Measurements from ENCODE around the gene EMILIN1.
"Not testable (repeated sequence)": the region's sequence is repeated elsewhere in the genome, so short reads cannot be mapped to it uniquely, and the experiment has no call there.

EMILIN1 gene

DNA sequence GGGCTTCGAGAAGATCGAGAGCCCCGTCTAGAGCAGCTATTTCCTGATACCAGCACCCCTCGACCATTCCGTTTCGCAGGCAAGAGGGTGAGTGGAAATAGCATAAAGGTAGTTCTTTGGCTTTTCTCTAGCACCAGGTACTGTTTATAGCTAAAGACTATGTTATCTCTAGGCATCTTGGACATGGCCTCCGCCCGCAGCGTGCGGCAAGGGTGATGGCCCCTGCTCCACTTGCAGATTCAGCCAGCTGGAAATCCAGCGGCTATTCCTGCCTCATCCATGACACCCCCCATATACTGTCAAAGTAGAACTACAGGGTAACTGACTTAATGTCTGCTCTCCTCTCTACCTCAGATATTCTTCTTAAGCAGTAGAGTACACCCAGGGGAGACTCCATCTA is 23.7 kb upstream of the EMILIN1 start:
- DNase-seq (ENCODE audit: low spot score), result no peak

DNA sequence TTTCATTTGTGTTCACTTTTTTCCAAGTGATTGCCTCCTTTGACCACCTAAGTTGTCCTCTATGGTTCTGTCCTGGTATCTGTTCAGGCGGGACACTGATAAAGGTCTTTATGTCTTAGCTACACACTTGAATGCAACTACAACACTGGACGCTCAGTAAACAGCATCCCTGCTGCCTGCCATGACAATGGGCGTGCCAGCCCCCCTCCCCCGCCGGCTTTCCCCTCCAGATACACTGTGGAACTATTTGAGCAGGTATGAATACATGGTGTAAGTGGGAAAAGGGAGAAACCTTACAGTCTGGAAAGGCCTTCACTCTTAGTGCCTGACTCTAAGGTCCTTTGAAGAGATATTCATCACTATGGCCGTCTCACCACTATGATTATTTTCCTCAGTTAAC is 21.2 kb upstream of the EMILIN1 start:
- no peak for DNase-seq (ENCODE audit: low spot score)

DNA sequence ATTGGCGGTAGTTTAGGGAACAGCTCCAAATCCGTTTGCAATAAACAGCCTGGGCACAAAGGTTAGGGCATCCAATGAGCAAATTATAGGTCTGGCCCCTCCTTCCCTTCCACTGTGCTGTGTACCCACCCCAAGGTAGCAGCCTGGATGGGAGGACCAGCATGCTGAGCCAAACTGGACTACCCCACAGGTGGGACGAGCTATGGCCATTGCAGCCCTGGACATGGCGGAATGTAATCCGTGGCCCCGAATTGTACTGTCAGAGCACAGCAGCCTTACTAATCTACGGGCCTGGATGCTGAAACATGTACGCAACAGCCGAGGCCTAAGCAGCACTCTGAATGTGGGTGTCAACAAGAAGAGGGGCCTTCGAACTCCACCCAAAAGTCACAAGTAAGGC is 20.2 kb upstream of the EMILIN1 start:
- no peak for DNase-seq (ENCODE audit: low spot score)

DNA sequence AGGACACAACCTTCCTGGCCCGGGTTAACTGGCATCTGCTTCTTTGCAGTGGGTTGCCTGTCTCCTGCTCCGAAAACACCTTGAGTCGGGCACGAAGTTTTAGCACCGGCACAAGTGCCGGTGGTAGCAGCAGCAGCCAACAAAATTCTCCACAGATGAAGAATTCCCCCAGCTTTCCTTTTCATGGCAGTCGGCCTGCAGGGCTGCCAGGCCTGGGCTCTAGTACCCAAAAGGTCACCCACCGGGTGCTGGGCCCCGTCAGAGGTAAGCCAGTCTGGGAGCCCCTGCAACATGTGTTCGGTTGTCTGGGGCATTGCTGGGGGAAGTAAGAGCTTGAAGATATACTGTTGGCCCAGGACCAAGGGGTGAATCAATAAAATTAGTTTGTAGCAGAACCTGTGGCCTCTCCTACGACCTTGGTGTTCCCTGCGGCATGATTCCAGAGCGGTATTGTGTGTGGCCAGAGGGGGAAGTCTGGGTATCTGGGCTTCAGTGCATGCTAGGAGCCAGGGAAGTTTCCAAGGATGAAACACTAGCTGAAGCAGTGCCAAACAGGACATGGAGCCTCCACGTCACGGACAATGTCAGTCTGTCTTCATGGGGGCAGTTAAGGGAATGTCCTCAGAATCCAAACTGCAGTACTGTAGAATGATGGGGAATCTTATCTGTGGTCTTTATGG is 19.1 kb upstream of the EMILIN1 start:
- no peak for DNase-seq (ENCODE audit: low spot score)

DNA sequence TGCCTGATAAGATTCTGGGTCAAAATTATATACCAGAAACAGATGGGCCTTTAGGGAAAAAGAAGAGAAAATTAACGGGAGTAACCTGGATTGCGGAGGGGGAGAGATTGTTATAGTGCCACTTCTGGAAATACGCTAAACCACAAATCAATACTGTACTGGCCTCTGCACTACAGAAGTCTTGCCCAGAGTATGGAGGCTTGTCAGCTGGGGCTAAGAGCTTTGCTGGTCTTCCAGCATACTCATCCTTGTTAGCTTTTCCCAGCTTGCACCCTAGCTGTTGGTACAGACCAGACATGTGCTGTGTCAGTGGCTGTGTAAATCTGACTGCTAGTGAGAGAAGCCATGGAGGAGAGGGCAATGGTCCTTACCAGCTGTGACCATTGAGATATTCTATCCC is 18.1 kb upstream of the EMILIN1 start:
- DNase-seq (ENCODE audit: low spot score), result no peak

DNA sequence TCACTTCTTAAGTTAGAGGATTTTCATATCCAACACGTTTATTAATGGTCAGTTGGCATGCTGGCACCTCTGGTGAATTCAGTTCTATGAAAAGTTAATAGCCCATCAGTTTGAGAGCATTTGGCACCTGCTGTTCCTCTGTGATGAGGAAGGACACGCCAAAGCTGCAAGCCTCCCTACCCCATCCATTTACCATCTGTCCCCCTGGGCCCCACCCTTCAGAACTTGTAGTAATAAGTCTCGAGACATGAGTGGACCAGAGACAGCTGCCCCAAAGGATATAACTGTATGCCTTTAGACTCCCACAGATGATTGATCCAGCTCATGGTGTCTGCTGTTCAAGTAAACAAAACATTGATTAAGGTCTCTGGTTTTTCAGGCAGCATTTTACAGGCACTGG is 13.3 kb upstream of the EMILIN1 start:
- no peak for DNase-seq (ENCODE audit: low spot score)

DNA sequence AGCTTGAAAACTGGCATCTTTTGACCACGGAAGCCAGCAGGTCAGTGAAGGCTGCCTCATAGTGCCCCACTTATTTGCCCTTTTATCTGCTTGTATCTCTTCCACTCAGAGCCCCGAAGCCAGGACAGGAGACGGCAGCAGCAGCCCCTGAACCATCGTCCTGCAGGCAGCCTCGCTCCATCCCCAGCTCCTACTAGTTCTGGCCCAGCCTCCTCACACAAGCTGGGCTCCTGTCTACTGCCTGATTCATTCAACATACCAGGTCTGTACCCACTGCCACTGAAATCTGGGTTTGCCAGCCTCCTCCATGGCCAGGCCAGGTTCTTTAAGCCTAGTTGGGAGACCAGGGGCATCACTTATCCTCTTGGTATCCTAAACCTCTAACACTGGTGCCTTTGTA is 11.0 kb upstream of the EMILIN1 start:
- no peak for DNase-seq (ENCODE audit: low spot score)

DNA sequence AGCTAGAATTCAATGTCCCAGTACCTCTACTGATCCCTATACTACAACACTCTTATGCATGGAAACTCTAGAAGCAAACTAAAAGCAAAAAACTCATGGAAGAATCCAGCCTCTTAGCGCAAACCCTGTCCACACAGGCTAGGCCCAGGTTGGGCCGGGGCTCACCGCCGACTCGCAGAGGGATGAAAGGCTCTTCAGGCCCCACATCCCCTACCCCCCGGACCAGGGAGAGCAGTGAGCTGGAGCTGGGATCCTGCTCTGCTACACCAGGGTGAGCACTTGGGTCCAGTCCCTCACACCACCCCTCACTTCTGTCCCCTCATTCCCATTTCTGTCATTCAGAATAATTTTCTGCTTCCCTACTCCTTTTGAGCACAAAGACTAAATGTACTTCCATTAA is 9.0 kb upstream of the EMILIN1 start:
- no peak for DNase-seq (ENCODE audit: low spot score)

DNA sequence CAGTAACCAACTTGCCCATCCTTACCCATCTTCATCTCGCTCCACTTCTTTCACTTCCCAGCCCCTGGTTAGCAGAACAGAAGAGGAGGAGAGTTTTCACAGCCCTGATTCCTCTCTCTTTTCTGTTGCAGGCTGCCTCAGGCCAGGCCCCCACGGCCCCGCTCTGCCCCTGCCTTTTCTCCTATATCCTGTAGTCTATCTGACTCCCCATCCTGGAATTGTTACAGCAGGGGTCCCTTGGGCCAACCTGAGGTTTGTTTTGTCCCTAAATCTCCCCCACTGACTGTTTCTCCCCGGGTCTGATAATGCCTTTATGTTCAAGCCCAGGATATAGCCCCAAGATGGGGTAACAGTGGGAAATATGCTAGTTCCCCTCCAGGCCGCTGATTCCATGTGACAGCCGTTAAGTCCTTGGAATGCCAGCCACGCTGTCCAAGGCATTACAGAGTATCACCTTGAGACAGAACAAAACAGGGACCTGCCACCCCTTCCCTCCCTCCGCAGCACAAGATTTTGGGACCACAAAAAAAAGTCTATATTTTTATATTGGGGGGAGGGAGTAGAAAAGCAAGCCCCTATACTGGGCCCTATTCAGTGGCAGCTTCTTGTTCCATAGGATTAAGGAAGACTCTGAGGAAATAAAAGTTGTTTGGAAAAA is 8.3 kb upstream of the EMILIN1 start:
- DNase-seq (ENCODE audit: low spot score), result no peak

DNA sequence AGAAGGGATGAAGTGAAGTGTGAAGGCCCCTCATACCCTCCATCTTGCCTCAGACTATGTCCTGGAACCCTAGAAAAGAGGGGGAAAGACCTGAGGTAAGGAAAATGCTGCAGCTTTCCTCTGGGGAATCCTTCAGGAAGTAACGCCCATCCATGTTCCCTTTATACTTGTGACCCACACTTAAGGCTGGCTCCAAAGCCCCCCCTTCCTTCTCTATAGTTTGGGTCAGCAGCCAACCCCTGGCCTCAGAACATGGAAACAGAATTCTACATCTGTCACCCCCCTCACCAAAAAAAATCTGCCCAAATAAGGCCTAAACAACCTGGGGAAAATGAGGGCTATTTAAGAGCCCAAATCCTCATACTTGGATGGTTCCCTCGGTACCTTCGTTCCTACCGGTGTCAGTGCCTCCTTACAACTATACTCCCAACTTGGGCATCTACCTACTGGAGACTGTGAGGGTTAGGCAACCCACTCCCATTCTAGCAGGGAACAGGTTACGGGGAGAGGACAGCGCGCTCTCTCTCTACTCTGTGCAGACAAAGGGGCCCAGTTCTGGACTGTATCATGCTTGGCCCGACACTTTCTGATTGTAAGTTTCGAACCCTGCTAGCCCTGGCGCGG is 7.7 kb upstream of the EMILIN1 start:
- DNase-seq (ENCODE audit: low spot score), result no peak

DNA sequence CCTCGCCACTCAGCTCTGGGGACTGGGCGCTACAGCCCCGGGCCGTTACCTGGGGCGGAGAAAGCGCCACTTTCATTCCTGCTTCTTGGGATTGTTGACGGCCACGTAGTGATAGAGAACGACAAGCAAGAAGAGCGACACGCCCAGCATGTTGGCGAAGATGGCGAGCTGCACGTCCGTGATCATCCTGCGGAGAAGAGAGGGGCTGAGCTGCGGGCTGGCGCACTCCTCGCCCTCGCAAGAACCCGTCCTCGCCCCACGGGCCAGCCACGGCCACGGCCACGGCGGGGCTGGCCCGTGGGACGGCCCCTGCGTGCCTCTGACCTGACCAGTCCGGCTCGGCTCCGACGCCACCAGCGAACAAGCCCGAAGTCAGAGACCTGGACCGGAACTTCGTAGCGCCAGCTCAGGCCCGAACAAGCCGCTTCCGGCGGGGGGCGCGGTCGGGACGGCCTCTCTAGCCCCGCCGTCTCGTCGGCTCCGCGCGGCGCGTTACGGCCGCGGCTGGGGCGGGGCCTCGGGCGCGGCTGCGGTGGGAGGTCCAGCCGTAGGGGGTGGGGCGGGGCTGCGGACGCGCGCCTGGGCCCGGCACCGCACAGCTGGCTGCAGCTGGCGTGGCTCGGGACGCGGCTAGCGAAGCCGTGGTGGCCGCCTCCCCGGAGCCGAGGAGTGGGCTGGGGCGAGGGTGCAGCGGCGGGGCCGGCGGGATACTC is 7.0 kb upstream of the EMILIN1 start, which contains the start of gene OST4:
Gene OST4, minus strand, starts transcription at position 378 of the 713 bp plus-strand sequence.
- DNase-seq (ENCODE audit: low spot score), result peak; percentile 90

DNA sequence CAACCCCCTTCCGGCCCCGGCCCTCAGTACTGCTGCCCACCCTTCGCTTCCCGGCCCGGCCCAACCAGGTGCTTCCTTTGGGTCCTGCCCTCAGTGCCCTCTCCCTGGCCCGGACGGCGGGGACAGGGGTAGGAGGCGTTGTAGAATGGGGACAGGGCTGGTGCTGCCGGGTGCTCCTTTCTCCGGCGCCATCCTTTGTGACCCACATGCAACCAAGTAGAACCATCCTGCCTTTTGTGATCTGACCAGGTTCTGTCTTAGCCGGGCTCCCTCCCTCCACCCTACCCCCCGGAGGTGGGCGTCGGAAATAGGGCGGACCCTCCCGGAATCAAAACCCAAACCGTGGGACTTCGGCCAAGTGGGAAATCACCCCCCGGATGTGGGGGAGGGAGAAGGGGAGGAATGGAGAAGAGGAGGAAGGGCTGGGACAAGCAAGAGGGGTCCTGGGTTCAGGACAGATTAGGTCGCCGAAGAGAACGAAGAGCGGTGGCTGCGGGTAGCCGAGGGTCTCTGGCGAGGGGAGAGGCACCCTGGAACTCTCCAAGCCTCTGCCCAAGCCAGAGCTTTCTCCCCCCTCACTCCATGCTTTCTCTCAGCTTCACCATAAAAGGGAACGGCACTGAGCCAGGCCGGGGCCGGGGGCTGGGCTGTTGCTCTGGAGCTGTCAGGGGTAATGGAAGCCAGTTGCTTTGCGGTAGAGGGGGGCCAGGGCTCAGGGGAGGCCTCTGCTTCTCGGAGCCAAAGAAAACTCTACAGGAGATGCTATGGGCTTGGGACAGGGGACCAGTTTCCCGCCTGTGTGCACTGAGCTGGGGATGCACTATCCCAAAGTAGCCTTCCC is 6.2 kb upstream of the EMILIN1 start:
- DNase-seq (ENCODE audit: low spot score), result no peak

DNA sequence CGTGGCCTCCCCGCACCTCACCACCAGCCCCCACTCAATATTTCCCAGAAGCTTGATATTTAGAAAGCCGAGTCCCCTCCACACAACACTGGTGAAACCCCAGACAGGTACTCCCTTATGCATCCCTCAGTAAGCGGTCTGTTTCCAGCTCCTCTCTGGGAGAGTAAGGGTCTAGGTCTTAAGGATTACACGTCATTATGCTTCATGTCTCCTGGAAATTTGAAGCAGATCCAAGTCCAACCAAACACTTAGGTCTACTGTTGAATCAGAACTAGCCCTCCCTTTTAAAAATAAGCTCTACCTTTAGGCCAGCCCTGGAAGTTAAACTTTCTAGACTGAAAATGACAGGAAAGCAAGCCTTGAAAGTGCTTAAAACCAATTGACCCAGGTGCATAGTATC is 5.5 kb upstream of the EMILIN1 start:
- DNase-seq (ENCODE audit: low spot score), result no peak

DNA sequence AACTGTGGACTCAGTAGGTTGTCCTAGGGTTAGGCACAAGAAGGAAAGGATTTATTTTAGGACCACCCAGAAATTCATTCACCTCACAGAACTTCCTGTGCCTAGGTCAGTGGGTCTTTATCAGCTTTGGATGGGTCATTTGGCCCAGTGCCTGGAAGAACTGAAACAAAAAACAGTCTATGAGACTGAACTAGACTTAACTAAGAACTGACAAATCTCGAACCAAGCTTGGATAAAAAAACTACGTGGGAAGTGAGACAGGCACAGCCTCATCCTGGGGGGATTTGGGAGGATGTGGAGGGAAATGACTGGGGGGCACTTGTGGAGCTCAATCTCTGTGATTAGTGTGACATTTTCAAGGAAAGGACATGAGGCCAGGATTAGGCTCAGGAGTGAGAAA is 4.6 kb upstream of the EMILIN1 start:
- DNase-seq (ENCODE audit: low spot score), result no peak

DNA sequence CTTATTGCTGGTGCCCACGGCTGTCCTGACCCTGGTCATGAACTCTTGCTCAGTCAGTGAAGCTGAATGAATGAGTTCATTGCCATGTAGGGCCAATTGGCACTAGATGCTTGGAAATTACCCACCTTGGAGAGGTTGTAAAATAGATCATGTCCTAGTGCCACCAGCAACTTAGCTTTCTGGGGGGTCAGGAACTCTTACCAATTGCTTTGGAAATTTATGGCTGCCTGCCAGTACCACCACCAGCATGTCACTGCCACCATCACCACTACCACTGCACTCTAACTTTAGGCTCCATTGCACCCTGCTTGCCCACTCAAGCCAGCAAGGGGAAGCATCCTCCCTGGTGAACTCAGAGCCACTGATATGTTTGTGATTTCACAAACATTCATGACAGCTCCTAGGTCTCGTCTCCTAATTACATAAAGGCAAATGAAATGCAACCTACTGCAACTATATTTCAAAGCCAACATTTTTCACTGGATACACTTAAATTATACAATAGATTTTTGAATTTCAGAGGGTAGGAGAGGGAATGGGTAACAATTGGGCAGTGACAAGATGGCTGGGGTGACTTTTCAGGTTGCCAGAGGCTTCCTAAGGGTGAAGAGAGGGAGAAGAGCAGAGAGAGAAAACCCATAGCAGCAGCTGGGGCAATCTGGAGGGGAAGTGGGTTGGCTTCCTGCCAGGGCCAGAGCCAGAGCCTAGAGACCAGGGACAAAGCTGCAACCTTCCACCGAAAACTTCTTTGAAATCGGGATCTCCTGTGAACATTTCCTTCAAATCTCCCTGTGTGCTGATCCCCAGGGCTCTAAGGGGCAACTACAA is 3.5 kb upstream of the EMILIN1 start:
- no peak for DNase-seq (ENCODE audit: low spot score)

DNA sequence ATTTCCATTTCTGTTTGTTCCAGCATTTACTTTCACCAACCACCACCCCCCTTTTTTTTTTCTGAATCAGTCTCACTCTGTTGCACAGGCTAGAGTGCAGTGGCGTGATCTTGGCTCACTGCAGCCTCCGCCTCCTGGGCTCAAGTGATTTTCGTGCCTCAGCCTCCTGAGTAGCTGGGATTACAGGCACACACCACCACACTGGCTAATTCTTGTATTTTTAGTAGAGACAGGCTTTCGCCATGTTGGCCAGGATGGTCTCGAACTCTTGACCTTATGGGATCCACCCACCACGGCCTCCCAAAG is 2.9 kb upstream of the EMILIN1 start:
- DNase-seq (ENCODE audit: low spot score), result not testable (repeated sequence)

DNA sequence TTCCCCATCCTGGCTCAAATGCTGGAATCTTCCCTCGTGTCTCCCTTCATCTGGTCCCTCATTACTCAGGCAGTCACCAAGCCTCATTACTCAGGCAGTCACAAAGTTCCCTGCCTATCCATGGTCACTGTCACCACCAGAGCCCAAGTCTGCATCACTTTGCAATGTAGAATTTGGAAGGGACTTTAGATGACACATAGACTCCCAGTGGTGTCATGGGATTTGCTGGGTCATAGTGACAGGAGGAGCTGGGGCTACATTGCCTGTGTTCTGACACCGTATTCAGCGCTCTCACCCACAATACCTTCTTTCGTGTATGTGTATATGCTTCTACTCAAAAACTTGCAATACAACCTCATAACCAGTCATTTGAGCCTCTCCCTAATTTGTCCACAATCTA is 2.1 kb upstream of the EMILIN1 start:
- DNase-seq (ENCODE audit: low spot score), result no peak

DNA sequence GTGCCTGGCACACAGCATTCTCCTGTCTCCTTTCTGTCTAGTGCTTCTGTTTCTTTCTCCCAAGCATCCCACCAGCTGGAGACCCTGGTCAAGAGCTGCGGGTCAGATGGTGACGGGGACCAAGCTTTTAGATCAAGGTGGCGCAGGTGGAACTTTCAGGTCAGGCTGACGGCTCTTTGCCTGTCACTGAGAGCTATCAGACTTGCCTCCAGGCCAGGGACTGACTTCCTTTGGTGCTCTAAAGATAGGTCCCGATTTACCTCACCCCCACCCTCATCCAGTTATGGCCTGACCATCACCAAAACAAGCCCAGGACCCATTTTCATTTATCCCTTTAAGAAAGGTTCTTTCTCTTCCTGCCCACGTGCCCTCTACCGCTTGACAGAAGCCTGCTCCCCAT is 1.2 kb upstream of the EMILIN1 start:
- no peak for DNase-seq (ENCODE audit: low spot score)

DNA sequence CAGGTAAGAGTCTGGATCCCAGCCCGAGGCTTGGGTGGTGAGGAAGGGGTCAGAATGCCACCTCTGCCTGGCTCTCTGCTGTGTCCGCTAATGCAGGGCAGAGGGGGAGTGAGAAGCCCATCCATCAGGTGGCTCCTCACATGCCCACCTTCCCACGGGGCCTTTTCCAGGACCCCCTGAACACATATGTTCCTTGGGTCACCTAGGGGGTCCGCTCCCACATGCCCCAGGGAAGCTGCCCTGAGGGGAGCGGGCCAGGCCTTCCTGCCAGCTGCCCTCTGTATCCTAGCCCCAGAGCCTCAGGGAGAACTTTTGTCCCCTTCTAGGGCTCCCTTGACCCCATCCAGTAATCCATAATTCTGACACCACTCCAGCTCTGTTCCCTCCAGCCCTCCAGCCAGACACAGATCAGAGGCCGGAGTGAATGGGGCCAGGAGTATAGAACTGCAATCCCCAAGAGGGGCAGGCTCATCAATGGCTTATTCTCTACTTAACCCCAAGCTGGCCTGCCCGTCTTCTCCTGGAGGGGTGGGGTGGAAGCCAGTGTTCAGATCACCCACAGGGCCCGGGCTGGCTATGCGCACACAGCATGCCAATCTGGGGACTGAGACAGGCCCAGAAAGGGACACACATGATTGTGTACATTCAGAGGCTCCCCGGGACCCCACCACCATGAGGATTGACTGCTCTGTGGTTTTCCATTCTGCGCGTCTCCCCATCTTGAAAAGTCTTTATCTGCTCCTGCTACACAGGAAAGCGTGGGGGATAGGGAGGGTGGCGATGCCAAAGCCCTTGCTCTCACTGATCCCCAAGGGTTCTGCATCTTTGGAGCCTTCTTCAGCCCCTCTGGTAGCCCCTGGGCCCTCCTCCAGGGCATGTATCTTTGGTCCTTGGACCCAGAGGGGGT is 1.1 kb downstream of the EMILIN1 start:
- DNase-seq (ENCODE audit: low spot score), result no peak

DNA sequence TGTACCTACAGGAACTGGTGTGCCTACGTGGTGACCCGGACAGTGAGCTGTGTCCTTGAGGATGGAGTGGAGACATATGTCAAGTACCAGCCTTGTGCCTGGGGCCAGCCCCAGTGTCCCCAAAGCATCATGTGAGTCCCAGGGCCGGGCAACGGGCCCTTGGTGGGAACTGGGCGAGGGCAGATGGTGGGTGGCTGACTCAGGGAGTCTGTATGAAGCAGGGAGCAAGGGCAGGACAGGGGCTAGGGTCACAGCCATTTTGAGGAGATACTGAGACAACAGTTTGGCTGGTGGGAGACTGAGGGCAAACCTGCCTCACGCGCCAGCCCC is 1.7 kb downstream of the EMILIN1 start:
- no peak for DNase-seq (ENCODE audit: low spot score)

DNA sequence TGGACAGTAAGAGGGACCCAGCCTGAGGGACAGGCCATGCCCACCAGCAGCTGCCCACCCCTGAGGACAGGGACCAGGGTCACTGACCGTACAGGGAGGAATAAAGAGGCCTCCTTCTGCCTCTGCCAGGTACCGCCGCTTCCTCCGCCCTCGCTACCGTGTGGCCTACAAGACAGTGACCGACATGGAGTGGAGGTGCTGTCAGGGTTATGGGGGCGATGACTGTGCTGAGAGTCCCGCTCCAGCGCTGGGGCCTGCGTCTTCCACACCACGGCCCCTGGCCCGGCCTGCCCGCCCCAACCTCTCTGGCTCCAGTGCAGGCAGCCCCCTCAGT is 2.2 kb downstream of the EMILIN1 start:
- DNase-seq (ENCODE audit: low spot score), result no peak
